HFFc6 (cell line): ENCODE results near the gene TUBD1. TPM values are rescaled to one million over a fixed set of nuclear protein-coding genes. Genes with fewer than 3 reads are reported as not detected.
"Not testable (repeated sequence)": the region's sequence is repeated elsewhere in the genome, so short reads cannot be mapped to it uniquely, and the experiment has no call there.

Experiments
- DNase-seq: peaks from one replicate; pipeline ENCODE4 v3.0.0-alpha.2; 2018
- H3K27ac Mint-ChIP-seq: 2 replicates; pipeline ENCODE4 v1.8.0; 2020; ENCODE audit warnings: mild to moderate bottlenecking, mixed read lengths
- H3K27me3 Mint-ChIP-seq: 2 replicates; pipeline ENCODE4 v1.8.0; 2021; ENCODE audit warnings: mild to moderate bottlenecking, moderate library complexity, mixed read lengths; ENCODE audit not compliant: insufficient read depth
- H3K36me3 Mint-ChIP-seq: 2 replicates; pipeline ENCODE4 v1.8.0; 2021; ENCODE audit warnings: low read depth, mixed read lengths
- H3K4me1 Mint-ChIP-seq: 2 replicates; pipeline ENCODE4 v1.8.0; 2020; ENCODE audit warnings: low read depth, mixed read lengths
- H3K4me3 Mint-ChIP-seq: 2 replicates; pipeline ENCODE4 v1.8.0; 2020; ENCODE audit warnings: mild to moderate bottlenecking, moderate library complexity, mixed read lengths
- H3K9me3 Mint-ChIP-seq: 2 replicates; pipeline ENCODE4 v1.8.0; 2020; ENCODE audit warnings: mild to moderate bottlenecking, mixed read lengths
- CTCF ChIP-seq: fragments of 200-600 bp; sonication (generic); IDR thresholded peaks from 2 replicates; pipeline ENCODE4 v1.5.0; 2021; ENCODE audit warnings: antibody characterized with exemption, mild to moderate bottlenecking
- total RNA-seq, 6 experiments: library from RNA; stranded (reverse); fragmentation: NEBNext Ultra II Directional; extraction: Animal tissue kit (Norgen Biotek cat#: 25700); gene quantifications; 2 replicates in 1 of 6; 3 replicates in 5 of 6; pipeline ENCODE4 v1.2.3, GENCODE V29; 2021

Gene TUBD1
- total RNA-seq, 6 experiments from 2014 or later, result 2.9 to 4.0 (median 3.3) TPM

- Mint-ChIP-seq H3K4me1 (peaks cover 70% of the 10 kb centered on the region), H3K36me3 (peaks cover 3% of the 10 kb centered on the region), H3K27ac (peak overlapping the region; percentile 41; the same call in 1 of the 2 replicates), H3K4me3 (peak overlapping the region; percentile 14; the same call in 1 of the 2 replicates), H3K9me3 (peaks cover 3% of the 10 kb centered on the region; the same call in 1 of the 2 replicates), H3K27me3 (peaks cover 5% of the 10 kb centered on the region)
- no peak for TF ChIP-seq CTCF
- DNase-seq, result no peak
Observed at GRCh38 chr17:59832883-59833379, 59.8 kb downstream of the TUBD1 start.

- no peaks in the 10 kb centered on the region for H3K36me3 Mint-ChIP-seq
- DNase-seq, result no peak
- H3K27ac Mint-ChIP-seq, result peak overlapping the region; percentile 93
- H3K4me1 Mint-ChIP-seq, result peaks cover 71% of the 10 kb centered on the region
- no peaks in the 10 kb centered on the region; the same call in 1 of the 2 replicates for H3K27me3 Mint-ChIP-seq
- no peaks in the 10 kb centered on the region for H3K9me3 Mint-ChIP-seq
- no peak overlapping the region for H3K4me3 Mint-ChIP-seq
- no peak for TF ChIP-seq CTCF
Observed at GRCh38 chr17:59830846-59831486, 61.8 kb downstream of the TUBD1 start.

GRCh38 chr17:59830007-59830630 is 62.6 kb downstream of the TUBD1 start:
- H3K27me3 Mint-ChIP-seq, result no peaks in the 10 kb centered on the region; the same call in 1 of the 2 replicates
- no peak for TF ChIP-seq CTCF
- H3K9me3 Mint-ChIP-seq, result no peaks in the 10 kb centered on the region
- H3K4me3 Mint-ChIP-seq, result peak overlapping the region; percentile 82
- DNase-seq, result no peak
- peak overlapping the region; percentile 93 for H3K27ac Mint-ChIP-seq
- H3K4me1 Mint-ChIP-seq, result peaks cover 80% of the 10 kb centered on the region
- H3K36me3 Mint-ChIP-seq, result no peaks in the 10 kb centered on the region

- no peaks in the 10 kb centered on the region for H3K9me3 Mint-ChIP-seq
- no peak for TF ChIP-seq CTCF
- peaks cover 80% of the 10 kb centered on the region for H3K4me1 Mint-ChIP-seq
- peak overlapping the region; percentile 82 for H3K4me3 Mint-ChIP-seq
- DNase-seq, result peak; percentile 93
- H3K27me3 Mint-ChIP-seq, result no peaks in the 10 kb centered on the region
- no peaks in the 10 kb centered on the region for H3K36me3 Mint-ChIP-seq
- peak overlapping the region; percentile 93 for H3K27ac Mint-ChIP-seq
Observed at GRCh38 chr17:59829217-59830006, 63.3 kb downstream of the TUBD1 start.

GRCh38 chr17:59828819-59829216 is 63.9 kb downstream of the TUBD1 start:
- H3K27ac Mint-ChIP-seq, result peak overlapping the region; percentile 93
- H3K36me3 Mint-ChIP-seq, DNase-seq, H3K27me3 Mint-ChIP-seq, H3K9me3 Mint-ChIP-seq: not testable (repeated sequence)
- H3K4me3 Mint-ChIP-seq, result peak overlapping the region; percentile 82
- H3K4me1 Mint-ChIP-seq, result peaks cover 80% of the 10 kb centered on the region
